HepG2 (cell line): ENCODE measurements around the gene BCL2L11. TPM values are rescaled to one million over a fixed set of nuclear protein-coding genes. Genes with fewer than 3 reads are reported as not detected.

Experiments used
- FOXA1 ChIP-seq, 2 experiments: fragments of 450-650 bp in 1 of 2; sonication (generic) in 1 of 2; formaldehyde crosslinking in 1 of 2; IDR thresholded peaks; 2 replicates each; pipeline versions ENCODE4 v1.4.0 to v1.6.1; 2016 to 2020; ENCODE audit warnings: missing genetic modification reagents in 1 of 2
- GTF2F1 ChIP-seq: fragments of 150-350 bp; IDR thresholded peaks from 2 replicates; pipeline ENCODE4 v1.6.1; 2014; ENCODE audit warnings: low read length
- JUN ChIP-seq: sonication (generic); formaldehyde crosslinking; IDR thresholded peaks from 2 replicates; pipeline ENCODE4 v1.4.0; 2020; ENCODE audit warnings: mild to moderate bottlenecking, missing genetic modification reagents
- MED8 ChIP-seq: sonication (generic); formaldehyde crosslinking; IDR thresholded peaks from 2 replicates; pipeline ENCODE4 v1.8.1; 2023; ENCODE audit warnings: mild to moderate bottlenecking, missing genetic modification reagents; ENCODE audit not compliant: insufficient replicate concordance
- MEIS1 ChIP-seq: sonication (generic); formaldehyde crosslinking; IDR thresholded peaks from 2 replicates; pipeline ENCODE4 v1.9.0; 2021; ENCODE audit warnings: mild to moderate bottlenecking, missing genetic modification reagents, moderate library complexity, borderline replicate concordance
- NBN ChIP-seq: fragments of 450-650 bp; conservative IDR thresholded peaks from 2 replicates; pipeline ENCODE4 v1.6.1; 2017
- NFYB ChIP-seq: sonication (generic); formaldehyde crosslinking; IDR thresholded peaks from 2 replicates; pipeline ENCODE4 v1.4.0; 2020; ENCODE audit warnings: missing genetic modification reagents
- NR2F1 ChIP-seq, 2 experiments: fragments of 450-650 bp in 1 of 2; formaldehyde crosslinking in 1 of 2; IDR thresholded peaks; 2 replicates each; pipeline versions ENCODE4 v1.5.0 to v1.6.1; 2016 to 2020; ENCODE audit warnings: mild to moderate bottlenecking in 1 of 2, missing compliant biosample characterization in 1 of 2, missing genetic modification reagents in 1 of 2, moderate library complexity in 1 of 2
- PAWR ChIP-seq: sonication (generic); formaldehyde crosslinking; IDR thresholded peaks from 2 replicates; pipeline ENCODE4 v1.4.0; 2020; ENCODE audit warnings: missing genetic modification reagents, mild to moderate bottlenecking, borderline replicate concordance
- SAP130 ChIP-seq: IDR thresholded peaks from 2 replicates; pipeline ENCODE4 v1.6.1; 2016; ENCODE audit warnings: low read depth
- SMARCC2 ChIP-seq: fragments of 450-650 bp; IDR thresholded peaks from 2 replicates; pipeline ENCODE4 v1.6.1; 2017; ENCODE audit warnings: antibody characterized with exemption, mild to moderate bottlenecking
- THAP8 ChIP-seq: sonication (generic); formaldehyde crosslinking; IDR thresholded peaks from 2 replicates; pipeline ENCODE4 v1.5.1; 2020; ENCODE audit warnings: missing genetic modification reagents, mild to moderate bottlenecking, borderline replicate concordance
- ZBED4 ChIP-seq: sonication (generic); formaldehyde crosslinking; IDR thresholded peaks from 2 replicates; pipeline ENCODE4 v1.4.0; 2020; ENCODE audit warnings: missing genetic modification reagents, borderline replicate concordance
- ZBTB38 ChIP-seq: sonication (generic); formaldehyde crosslinking; IDR thresholded peaks from 2 replicates; pipeline ENCODE4 v1.5.1; 2020; ENCODE audit warnings: mild to moderate bottlenecking, missing genetic modification reagents
- ZNF256 ChIP-seq: sonication (generic); formaldehyde crosslinking; conservative IDR thresholded peaks from 2 replicates; pipeline ENCODE4 v1.4.0; 2020; ENCODE audit warnings: missing genetic modification reagents
- ZNF292 ChIP-seq: sonication (generic); formaldehyde crosslinking; IDR thresholded peaks from 2 replicates; pipeline ENCODE4 v1.8.1; 2022; ENCODE audit warnings: mild to moderate bottlenecking, low read depth, missing genetic modification reagents, borderline replicate concordance
- ZNF451 ChIP-seq: sonication (generic); formaldehyde crosslinking; IDR thresholded peaks from 2 replicates; pipeline ENCODE4 v1.5.0; 2020; ENCODE audit warnings: mild to moderate bottlenecking, missing genetic modification reagents
- ZNF510 ChIP-seq: sonication (generic); formaldehyde crosslinking; IDR thresholded peaks from 2 replicates; pipeline ENCODE4 v1.4.0; 2020; ENCODE audit warnings: low read depth, mild to moderate bottlenecking, missing genetic modification reagents
- ZNF512 ChIP-seq: sonication (generic); formaldehyde crosslinking; IDR thresholded peaks from 2 replicates; pipeline ENCODE4 v1.4.0; 2020; ENCODE audit warnings: mild to moderate bottlenecking, missing genetic modification reagents
- ZNF562 ChIP-seq: sonication (generic); formaldehyde crosslinking; IDR thresholded peaks from 2 replicates; pipeline ENCODE4 v1.8.0; 2022; ENCODE audit warnings: missing genetic modification reagents, borderline replicate concordance
- ZNF569 ChIP-seq: sonication (generic); formaldehyde crosslinking; IDR thresholded peaks from 2 replicates; pipeline ENCODE4 v1.5.0; 2020; ENCODE audit warnings: mild to moderate bottlenecking, missing genetic modification reagents, moderate library complexity, borderline replicate concordance
- ZNF703 ChIP-seq: sonication (generic); formaldehyde crosslinking; IDR thresholded peaks from 2 replicates; pipeline ENCODE4 v1.5.1; 2020; ENCODE audit warnings: missing genetic modification reagents, mild to moderate bottlenecking, moderate library complexity, borderline replicate concordance
- ZNF773 ChIP-seq: sonication (generic); formaldehyde crosslinking; IDR thresholded peaks from 2 replicates; pipeline ENCODE4 v1.4.0; 2020; ENCODE audit warnings: missing genetic modification reagents, borderline replicate concordance
- polyA plus RNA-seq, 8 experiments: library from polyadenylated mRNA; depleted of rRNA in 3 of 8; stranded (reverse) in 7 of 8; unstranded in 1 of 8; fragments of >200 nt; fragmentation: Illumina TruSeq in 4 of 8; extraction: Trizol in 4 of 8; gene quantifications; 2 replicates each; pipeline versions ENCODE4 v1.2.1 to v1.2.3, GENCODE V29; 2011 to 2016; ENCODE audit warnings: low read depth in 4 of 8, missing spikeins in 1 of 8, mixed read lengths in 1 of 8; ENCODE audit not compliant: insufficient read depth in 1 of 8
- total RNA-seq, 5 experiments: library from RNA; depleted of rRNA; stranded (reverse); fragments of >200 nt; fragmentation: Illumina TruSeq; extraction: Trizol; gene quantifications; 2 replicates each; pipeline ENCODE4 v1.2.3, GENCODE V29; 2016; ENCODE audit warnings: low read depth in 1 of 5

Gene BCL2L11
- total and polyA plus RNA-seq, 2 of the 13 experiments (the other 11 are each of a cell fraction or from before 2014, with no cell fraction given) = 6.1 to 9.7 TPM

GRCh38 chr2:111178730-111179405 lies 58.2 kb downstream of the BCL2L11 start (continued):
- no peak for TF ChIP-seq ZBED4 (CRISPR knock-in tag)
- no peak for TF ChIP-seq THAP8 (CRISPR knock-in tag)
- TF ChIP-seq JUN (CRISPR knock-in tag) = no peak; the same call in 1 of the 2 replicates
- TF ChIP-seq FOXA1 (IDR thresholded peaks at IDR 0.05) = 0 out of 2 replicates have a peak, but pooled peaks have one; percentile 38
- TF ChIP-seq FOXA1 (CRISPR knock-in tag; IDR thresholded peaks at IDR 0.05) = peak; percentile 63
- TF ChIP-seq GTF2F1 = no peak
- no peak for TF ChIP-seq ZNF512
- 0 out of 2 replicates have a peak, but pooled peaks have one; percentile 38 for TF ChIP-seq ZNF451
- TF ChIP-seq SMARCC2 = peak; percentile 19; the same call in 1 of the 2 replicates
- 0 out of 2 replicates have a peak, but pooled peaks have one; percentile 58 for TF ChIP-seq ZBTB38 (CRISPR knock-in tag)
- TF ChIP-seq NBN = no peak
- TF ChIP-seq MEIS1 (CRISPR knock-in tag) = no peak; the same call in 1 of the 2 replicates
- no peak for TF ChIP-seq PAWR (CRISPR knock-in tag)
- TF ChIP-seq ZNF256 = no peak
- no peak for TF ChIP-seq ZNF569 (CRISPR knock-in tag)
- TF ChIP-seq NFYB = no peak
- no peak for TF ChIP-seq ZNF773 (CRISPR knock-in tag)
- no peak for TF ChIP-seq ZNF703
- TF ChIP-seq ZNF292 (CRISPR knock-in tag) = peak; percentile 88; the same call in 1 of the 2 replicates
- TF ChIP-seq ZNF510 = no peak
- TF ChIP-seq ZNF562 (CRISPR knock-in tag) = no peak
- peak; percentile 48 for TF ChIP-seq MED8 (CRISPR knock-in tag)
- TF ChIP-seq NR2F1 (CRISPR knock-in tag; IDR thresholded peaks at IDR 0.05) = peak in 1 of 2 experiments; percentile 29; a peak in 2 of 4 replicates
- TF ChIP-seq SAP130 (CRISPR knock-in tag) = peak; percentile 52; the same call in 1 of the 2 replicates
